HG02981 (cell line): ENCODE data around the gene VSIG4.
"Not testable (repeated sequence)": the region's sequence is repeated elsewhere in the genome, so short reads cannot be mapped to it uniquely, and the experiment has no call there.

Experiments used
- ATAC-seq: cut with Tn5 transposase; IDR thresholded peaks from one replicate; pipeline ENCODE4 v1.9.1; 2021; ENCODE audit warnings: mild to moderate bottlenecking, moderate library complexity; ENCODE audit not compliant: unreplicated experiment

VSIG4 gene, protein sequence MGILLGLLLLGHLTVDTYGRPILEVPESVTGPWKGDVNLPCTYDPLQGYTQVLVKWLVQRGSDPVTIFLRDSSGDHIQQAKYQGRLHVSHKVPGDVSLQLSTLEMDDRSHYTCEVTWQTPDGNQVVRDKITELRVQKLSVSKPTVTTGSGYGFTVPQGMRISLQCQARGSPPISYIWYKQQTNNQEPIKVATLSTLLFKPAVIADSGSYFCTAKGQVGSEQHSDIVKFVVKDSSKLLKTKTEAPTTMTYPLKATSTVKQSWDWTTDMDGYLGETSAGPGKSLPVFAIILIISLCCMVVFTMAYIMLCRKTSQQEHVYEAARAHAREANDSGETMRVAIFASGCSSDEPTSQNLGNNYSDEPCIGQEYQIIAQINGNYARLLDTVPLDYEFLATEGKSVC

GRCh38 chrX:66039944-66040343 is at the start of gene VSIG4:
Gene VSIG4, minus strand, starts transcription at chrX:66040080. Its CDS starts 82 bp downstream, at chrX:66039998.
- no peak for ATAC-seq

DNA sequence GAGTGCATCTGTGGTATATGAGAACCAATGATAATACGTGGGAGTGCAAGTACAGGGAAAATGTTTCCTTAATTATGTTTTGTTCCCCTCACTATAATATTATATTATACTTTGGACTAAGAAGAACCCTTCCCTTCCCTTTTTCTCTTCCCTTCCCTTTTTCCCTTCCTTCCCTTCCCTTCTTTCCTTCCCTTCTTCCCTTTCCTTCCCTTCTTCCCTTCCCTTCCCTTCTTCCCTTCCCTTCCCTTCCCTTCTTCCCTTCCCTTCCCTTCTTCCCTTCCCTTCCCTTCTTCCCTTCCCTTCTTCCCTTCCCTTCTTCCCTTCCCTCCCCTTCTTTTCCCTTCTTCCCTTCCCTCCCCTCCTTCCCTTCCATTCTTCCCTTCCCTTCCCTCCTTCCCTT is 36.9 kb upstream of the VSIG4 start:
- no peak for ATAC-seq

- peak; percentile 73 for ATAC-seq
Measured at GRCh38 chrX:66074920-66075879, 35.3 kb upstream of the VSIG4 start.

DNA sequence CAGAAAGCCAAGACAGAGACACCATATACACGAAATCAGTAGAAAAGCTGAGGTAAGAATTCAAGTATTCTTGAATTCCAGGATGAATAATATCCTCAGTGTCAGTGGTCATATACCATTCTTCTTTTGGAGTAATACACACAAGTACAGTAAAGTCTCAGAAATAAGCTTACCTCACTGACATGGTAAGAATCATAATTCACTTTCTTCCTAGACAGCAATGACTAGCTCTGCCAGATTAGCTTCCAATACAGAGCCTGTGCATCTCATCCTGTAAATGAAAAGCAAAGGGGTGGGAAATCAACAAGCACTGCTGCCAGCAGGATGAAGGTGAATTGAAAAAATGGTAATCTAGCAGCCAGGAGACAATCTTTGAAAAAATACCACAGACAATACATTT is 31.2 kb upstream of the VSIG4 start:
- ATAC-seq = no peak

- no peak for ATAC-seq
Measured at GRCh38 chrX:66064261-66064660, 24.4 kb upstream of the VSIG4 start.

- ATAC-seq = not testable (repeated sequence)
Measured at GRCh38 chrX:66057019-66057418, 17.1 kb upstream of the VSIG4 start.

- no peak for ATAC-seq
Measured at GRCh38 chrX:66054978-66055377, 15.1 kb upstream of the VSIG4 start.

- ATAC-seq = no peak
Measured at GRCh38 chrX:66053414-66053813, 13.5 kb upstream of the VSIG4 start.

GRCh38 chrX:66051980-66052379 is 12.1 kb upstream of the VSIG4 start:
- ATAC-seq = no peak

DNA sequence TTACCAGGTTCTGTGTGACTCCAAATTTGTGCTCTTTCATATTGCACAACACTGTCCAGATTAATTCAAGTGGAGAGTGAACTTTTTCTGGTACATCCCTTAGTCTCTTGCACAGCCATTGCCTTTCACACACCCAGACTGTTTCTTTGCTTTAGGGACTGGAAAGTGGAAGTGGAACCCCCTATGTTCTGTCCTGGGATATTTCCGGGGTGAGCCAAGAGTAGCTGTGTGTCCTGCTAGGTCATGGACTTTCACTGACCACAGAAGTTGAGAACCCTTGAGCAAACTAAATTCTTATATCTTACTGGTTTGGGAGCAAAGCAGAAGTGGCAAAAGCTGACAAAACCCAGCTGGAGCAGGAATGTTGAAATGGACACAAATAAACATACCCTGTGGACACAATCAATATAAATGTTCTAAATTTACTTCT is 10.3 kb upstream of the VSIG4 start:
- no peak for ATAC-seq

- ATAC-seq = no peak
Measured at GRCh38 chrX:66049056-66049455, 9.2 kb upstream of the VSIG4 start.

DNA sequence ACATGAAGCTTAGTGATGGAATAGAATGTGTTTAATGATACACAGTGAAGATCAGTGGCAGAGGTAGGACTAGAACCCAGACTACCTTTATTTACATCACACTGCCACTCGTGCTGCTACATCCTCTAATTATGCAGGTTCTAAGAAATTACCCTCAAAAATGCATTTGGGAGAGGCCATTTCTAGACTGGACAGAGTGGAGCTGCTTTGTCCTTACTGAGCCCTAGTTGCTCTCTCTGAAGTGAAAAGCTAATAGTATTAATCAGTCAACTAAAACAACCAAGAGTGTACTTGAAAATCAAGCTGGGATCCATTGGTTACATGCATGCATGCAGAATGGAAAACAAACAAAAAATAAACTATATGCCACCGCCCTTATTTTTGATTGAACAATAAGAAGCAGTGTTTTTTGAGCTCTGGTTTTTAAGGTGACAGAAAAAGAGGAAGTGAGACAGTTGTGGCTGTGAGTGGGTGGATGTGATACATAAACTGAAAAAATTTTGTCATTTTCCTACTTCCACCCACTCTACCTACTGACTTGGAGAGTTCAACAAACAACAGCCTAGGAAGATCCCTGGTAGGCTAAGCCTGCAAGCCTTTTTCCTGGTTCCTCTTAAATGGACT is 6.8 kb upstream of the VSIG4 start:
- peak; percentile 67 for ATAC-seq

DNA sequence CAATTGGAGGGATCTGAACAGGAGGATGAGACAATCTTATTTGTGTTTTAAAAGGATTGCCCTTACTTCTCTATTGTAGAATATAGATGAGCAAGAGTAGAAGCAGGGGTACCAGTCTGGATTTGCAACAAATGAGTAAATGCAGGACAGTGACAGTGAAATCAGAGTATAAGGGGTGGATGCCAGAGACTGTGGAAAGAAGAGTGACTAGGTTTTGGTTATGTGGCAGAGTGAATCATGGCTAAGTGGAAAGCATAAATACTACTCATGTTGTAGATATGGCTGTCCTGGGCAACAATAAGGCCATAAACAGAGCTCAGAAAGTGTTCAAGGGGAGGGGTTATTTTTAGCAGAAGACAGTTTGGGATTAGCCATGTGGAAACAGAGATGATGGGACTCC is 6.0 kb upstream of the VSIG4 start:
- no peak for ATAC-seq

- ATAC-seq = no peak
Measured at GRCh38 chrX:66043584-66043983, 3.7 kb upstream of the VSIG4 start.

GRCh38 chrX:66042307-66043077 is 2.6 kb upstream of the VSIG4 start:
- ATAC-seq = peak; percentile 37

GRCh38 chrX:66038115-66038514 is 1.8 kb downstream of the VSIG4 start:
- no peak for ATAC-seq

DNA sequence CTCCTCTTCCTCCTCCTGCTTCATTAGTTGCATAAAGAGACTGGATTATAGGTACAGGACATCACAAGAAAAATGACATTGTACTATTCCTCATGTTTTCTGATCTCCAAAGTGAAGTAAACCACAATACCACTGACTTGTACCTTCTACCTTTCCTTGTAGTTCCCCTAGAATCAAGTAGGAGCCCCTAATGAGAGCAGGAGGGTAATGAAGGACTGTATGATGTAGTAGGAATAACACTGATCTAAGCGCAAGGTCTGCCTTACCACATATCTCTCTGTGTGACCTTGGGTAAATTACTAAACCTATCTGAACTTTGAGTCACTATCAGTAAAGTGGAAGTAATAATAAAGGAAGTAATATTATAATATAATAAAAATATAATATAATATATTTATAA is 3.6 kb downstream of the VSIG4 start:
- ATAC-seq = no peak

DNA sequence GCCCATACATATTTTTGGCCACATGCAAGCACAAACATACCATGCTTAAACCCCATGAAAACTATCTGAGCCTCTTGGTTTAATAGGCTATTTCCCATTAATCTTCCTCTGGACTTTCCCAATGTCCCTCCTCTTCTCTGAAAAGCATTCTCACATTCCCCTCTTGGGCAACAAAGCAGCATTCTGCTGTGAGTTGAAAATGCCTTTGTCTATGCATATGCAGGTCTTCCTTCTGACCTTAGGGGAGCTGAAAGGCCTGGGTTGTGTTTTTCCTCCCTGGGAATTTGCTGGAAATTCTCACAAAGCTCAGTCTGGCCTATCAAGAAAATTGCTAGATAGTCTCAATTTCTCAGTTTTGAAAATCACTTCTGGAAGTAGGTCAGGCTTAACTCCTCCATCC is 4.2 kb downstream of the VSIG4 start:
- ATAC-seq = no peak

GRCh38 chrX:66030505-66031317 is 9.2 kb downstream of the VSIG4 start:
- no peak for ATAC-seq

- ATAC-seq = no peak
Measured at GRCh38 chrX:66028936-66029335, 10.9 kb downstream of the VSIG4 start.
